GM18519 (cell line): Measurements from ENCODE around the gene COG4.
"Not testable (repeated sequence)": the region's sequence is repeated elsewhere in the genome, so short reads cannot be mapped to it uniquely, and the experiment has no call there.

Experiments
- ATAC-seq: cut with Tn5 transposase; IDR thresholded peaks from one replicate; pipeline ENCODE4 v1.9.1; 2021; ENCODE audit warnings: mild to moderate bottlenecking, moderate library complexity; ENCODE audit not compliant: unreplicated experiment, low FRiP score

Gene COG4

GRCh38 chr16:70529051-70529777 is 5.9 kb upstream of the COG4 start:
- ATAC-seq, result no peak

- ATAC-seq, result no peak
These were observed 4.1 kb upstream of the COG4 start for GRCh38 chr16:70527315-70527996.

GRCh38 chr16:70526403-70526802 is 3.0 kb upstream of the COG4 start:
- no peak for ATAC-seq

- ATAC-seq, result not testable (repeated sequence)
These were observed 1.1 kb upstream of the COG4 start for GRCh38 chr16:70524399-70524825.

- no peak for ATAC-seq
These were observed 517 bp upstream of the COG4 start, which contains the start of gene SF3B3 for GRCh38 chr16:70523743-70524398. Gene SF3B3 (plus strand): TSS chr16:70523816. CDS start chr16:70526657, 2,841 bp downstream.

GRCh38 chr16:70522216-70523075 is 908 bp downstream of the COG4 start:
- no peak for ATAC-seq

GRCh38 chr16:70520612-70521297 is 2.6 kb downstream of the COG4 start:
- no peak for ATAC-seq

- ATAC-seq, result no peak
These were observed 10.9 kb downstream of the COG4 start for GRCh38 chr16:70512456-70512855.

- no peak for ATAC-seq
These were observed 11.5 kb downstream of the COG4 start for GRCh38 chr16:70511833-70512232.

- ATAC-seq, result no peak
These were observed 13.1 kb downstream of the COG4 start for GRCh38 chr16:70510216-70510615.

GRCh38 chr16:70508752-70509151 is 14.6 kb downstream of the COG4 start:
- ATAC-seq, result no peak

GRCh38 chr16:70496513-70496912 is 26.8 kb downstream of the COG4 start:
- no peak for ATAC-seq

- ATAC-seq, result no peak
These were observed 27.8 kb downstream of the COG4 start for GRCh38 chr16:70495425-70496182.

- no peak for ATAC-seq
These were observed 28.6 kb downstream of the COG4 start for GRCh38 chr16:70494777-70495176.

- no peak for ATAC-seq
These were observed 29.1 kb downstream of the COG4 start for GRCh38 chr16:70494202-70494770.

GRCh38 chr16:70493802-70494201 is 29.6 kb downstream of the COG4 start:
- ATAC-seq, result no peak

GRCh38 chr16:70490261-70490660 is 33.1 kb downstream of the COG4 start:
- ATAC-seq, result no peak

GRCh38 chr16:70484867-70485266 is 38.5 kb downstream of the COG4 start:
- no peak for ATAC-seq

- peak; percentile 63 for ATAC-seq
These were observed 39.9 kb downstream of the COG4 start for GRCh38 chr16:70483426-70483825.
